ENCODE results near the gene PPIL6.
A peak's percentile ranks its signal among the peaks of the same experiment; 100 is the strongest.
"Not testable (repeated sequence)": the region's sequence is repeated elsewhere in the genome, so short reads cannot be mapped to it uniquely, and the experiment has no call there.

Gene PPIL6

GRCh38 chr6:109466212-109466923, 25.9 kb upstream of the PPIL6 start:
- no peak for DNase-seq

- no peak for DNase-seq
These were observed 25.3 kb upstream of the PPIL6 start for GRCh38 chr6:109465772-109466171.

- DNase-seq: no peak
These were observed 21.5 kb upstream of the PPIL6 start for GRCh38 chr6:109461733-109462526.

DNA sequence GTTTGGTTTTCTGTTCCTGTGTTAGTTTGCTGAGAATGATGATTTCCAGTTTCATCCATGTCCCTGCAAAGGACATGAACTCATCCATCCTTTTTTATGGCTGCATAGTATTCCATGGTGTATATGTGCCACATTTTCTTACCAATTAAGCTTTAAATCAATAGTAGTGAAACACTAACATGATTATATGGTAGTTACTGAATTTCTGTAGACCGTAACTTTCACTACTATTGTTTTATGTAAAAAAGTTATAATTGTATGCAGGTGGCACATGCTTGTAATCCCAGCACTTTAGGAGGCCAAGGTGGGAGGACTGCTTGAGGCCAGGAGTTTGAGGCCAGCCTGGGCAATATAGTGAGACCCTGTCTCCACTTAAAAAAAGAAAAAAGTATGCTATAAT, 20.8 kb upstream of the PPIL6 start:
- not testable (repeated sequence) for DNase-seq

GRCh38 chr6:109460161-109460829, 19.9 kb upstream of the PPIL6 start:
- DNase-seq: no peak

GRCh38 chr6:109458774-109459531, 18.5 kb upstream of the PPIL6 start:
- peak in 1 of 2 donors; percentile 39 for DNase-seq

GRCh38 chr6:109457562-109457996, 17.2 kb upstream of the PPIL6 start:
- DNase-seq: no peak

DNA sequence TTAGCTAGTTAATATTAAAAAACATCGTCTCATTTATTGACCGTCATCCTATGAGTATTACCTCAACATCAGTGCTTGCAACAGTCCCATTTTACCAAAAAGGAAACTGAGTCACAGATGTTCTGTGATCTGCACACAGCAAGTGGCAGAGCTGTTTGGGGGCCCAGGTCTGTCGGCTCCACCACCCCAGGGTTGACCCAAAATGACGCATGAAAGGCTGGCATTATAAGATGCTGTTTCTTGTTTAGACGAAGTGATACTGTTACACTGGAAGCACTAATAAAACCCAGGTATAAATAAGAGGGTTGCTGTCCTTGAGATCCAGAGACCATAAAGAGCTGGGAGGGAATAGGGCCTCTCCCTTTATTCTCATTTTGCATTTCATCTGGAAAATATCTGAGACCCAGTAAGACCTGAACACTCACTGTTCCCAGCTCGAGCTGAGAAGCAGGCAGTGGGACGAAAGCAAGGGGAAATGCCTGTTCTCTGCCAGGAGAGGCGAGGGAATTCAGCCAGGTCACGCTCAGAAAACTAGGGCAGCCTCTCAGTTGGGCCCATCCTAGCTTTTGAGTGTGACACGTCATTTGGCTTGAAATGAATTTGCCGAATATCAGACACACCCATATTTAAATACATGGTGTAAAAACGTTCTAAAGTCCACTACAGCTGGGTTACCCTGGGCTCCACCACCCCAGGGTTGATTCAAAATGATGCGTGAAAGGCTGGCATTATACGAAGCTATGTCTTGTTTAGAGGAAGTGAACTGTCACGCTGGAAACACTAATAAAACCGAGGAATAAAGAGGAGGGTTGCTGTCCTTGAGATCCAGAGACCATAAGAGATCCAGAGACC, 16.5 kb upstream of the PPIL6 start:
- DNase-seq: no peak

DNA sequence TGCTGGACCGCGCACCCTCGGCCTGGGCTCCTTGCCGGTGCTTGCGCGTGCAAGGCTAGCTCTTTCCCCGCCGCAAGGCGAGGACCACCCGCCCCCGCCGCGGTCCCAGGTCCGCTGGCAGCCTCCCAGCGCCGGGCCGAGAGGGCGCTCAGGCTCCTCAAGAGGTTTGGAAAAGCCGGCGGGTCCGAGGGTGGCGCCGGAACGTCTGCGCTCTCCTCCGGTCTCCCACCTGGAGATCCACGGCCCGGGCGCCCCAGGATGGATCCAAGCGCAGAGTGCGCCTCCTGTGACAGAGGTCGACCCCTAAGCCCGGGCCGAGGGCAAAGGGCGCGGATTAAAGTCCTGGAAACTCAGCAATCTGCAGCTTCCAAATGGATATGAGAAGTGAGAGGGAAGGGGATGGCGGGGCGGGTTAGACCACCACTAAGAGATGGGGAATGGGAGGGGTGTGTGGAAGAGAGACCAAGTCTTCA, 15.7 kb upstream of the PPIL6 start:
- no peak for DNase-seq

DNA sequence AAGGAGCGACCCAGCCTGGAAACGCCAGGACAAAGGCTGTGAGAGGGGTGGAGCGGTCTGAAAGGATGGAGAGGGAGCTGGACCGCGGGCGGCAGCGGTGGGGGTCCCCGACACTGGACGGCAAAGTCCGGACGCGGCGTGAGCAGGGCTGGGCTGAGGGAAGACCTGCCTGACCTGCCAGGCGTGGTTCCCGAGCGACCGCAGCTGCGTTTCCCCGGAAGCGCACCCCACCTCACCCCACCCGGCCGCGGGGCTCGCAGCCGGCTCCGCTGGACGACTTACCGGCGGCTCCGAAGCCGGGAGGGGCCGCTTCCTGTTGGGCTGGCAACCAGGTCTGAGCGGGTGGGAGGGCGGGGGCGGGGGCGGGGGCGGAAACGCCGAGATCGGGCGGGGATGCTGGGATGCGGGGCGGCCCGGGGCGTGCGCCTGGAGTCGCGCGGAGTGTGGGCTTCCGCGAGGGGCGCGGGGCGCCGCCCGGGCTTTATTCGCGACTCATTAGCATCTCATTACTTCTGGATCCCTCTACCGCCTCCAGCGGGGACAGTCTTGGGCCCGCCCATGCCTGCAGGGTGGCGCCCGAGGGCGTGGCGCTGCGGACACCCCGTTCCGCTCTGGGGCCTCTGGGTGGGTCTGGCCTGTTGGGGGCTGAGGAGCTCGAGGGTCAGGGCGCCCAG, 15.1 kb upstream of the PPIL6 start, which contains the start of gene MICAL1:
MICAL1 (minus strand) TSS at position 336 of the 674 bp plus-strand sequence. CDS start 1,576 bp downstream, outside the sequence.
- peak; percentile 30 to 48 for DNase-seq

- DNase-seq: peak; percentile 36 to 46
These were observed 14.3 kb upstream of the PPIL6 start for GRCh38 chr6:109454496-109455436.

GRCh38 chr6:109453594-109454495, 13.4 kb upstream of the PPIL6 start:
- DNase-seq: no peak

GRCh38 chr6:109453156-109453555, 12.7 kb upstream of the PPIL6 start:
- no peak for DNase-seq

GRCh38 chr6:109452181-109452580, 11.8 kb upstream of the PPIL6 start:
- no peak for DNase-seq

- no peak for DNase-seq
These were observed 10.9 kb upstream of the PPIL6 start for GRCh38 chr6:109451376-109451775.

GRCh38 chr6:109450801-109451200, 10.4 kb upstream of the PPIL6 start:
- no peak for DNase-seq

DNA sequence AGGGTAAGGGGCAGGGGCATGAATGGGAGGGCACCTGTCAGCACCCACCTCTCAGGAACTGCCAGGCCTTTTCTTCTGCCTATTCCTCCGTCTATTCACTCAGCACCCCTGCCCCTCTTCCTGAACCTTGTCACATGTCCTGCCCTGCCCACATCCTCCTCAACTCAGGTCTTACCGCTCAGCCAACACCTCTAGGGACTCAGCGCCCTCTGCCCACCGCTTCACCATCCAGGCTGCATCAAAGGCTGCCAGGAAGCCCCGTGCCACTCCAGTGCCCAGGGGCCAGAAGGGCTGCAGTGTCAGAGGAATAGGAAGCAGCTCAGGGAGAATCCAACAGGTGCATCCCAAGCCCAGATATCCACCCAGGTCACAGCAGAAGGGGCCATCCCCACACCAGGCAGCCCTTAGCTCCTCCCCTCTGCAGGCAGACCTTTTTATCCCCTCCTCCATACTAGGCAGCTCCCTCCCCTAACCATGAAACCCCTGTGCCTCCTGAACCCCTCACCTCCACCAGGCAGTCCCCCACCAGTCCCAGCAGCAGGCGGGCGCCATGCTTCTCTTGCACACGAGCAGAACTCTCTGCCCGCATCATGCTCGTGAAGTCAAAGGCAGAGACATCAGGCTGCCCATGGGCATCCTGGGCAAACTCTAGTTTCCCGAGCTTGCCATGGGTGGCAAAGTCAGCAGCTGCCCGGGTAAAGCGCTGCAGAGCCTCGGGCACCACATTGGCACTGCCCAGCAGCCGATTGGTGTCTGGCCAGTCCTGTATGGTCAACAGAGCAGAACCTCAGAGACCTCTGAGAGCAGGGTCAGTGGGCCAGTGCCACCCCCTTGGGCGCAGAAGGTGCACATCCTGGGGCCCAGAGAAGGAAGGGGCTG, 9.6 kb upstream of the PPIL6 start:
- DNase-seq: no peak

Data from stimulated activated CD4-positive, alpha-beta T cell treated with anti-CD3 and anti-CD28 coated beads, Interleukin-2, amount 100 ng/mL, for 48 hours (primary cell).